Osteocyte (in vitro differentiated cells): ENCODE results near the gene ZNF497. TPM values are rescaled to one million over a fixed set of nuclear protein-coding genes. Genes with fewer than 3 reads are reported as not detected.

ENCODE experiments used
- DNase-seq: peaks from one replicate; pipeline ENCODE4 v3.0.0; 2021; ENCODE audit warnings: mixed read lengths; ENCODE audit not compliant: unreplicated experiment; ENCODE audit errors: extremely low spot score
- H3K27ac Mint-ChIP-seq: one replicate; pipeline ENCODE4 v1.8.0; 2021; ENCODE audit warnings: mild to moderate bottlenecking, mixed read lengths; ENCODE audit not compliant: unreplicated experiment
- H3K27me3 Mint-ChIP-seq: one replicate; pipeline ENCODE4 v1.8.0; 2021; ENCODE audit warnings: mixed read lengths; ENCODE audit not compliant: unreplicated experiment
- H3K36me3 Mint-ChIP-seq: one replicate; pipeline ENCODE4 v1.8.0; 2021; ENCODE audit warnings: mixed read lengths; ENCODE audit not compliant: unreplicated experiment
- H3K4me1 Mint-ChIP-seq: one replicate; pipeline ENCODE4 v1.8.0; 2021; ENCODE audit warnings: mixed read lengths; ENCODE audit not compliant: unreplicated experiment
- H3K4me3 Mint-ChIP-seq: one replicate; pipeline ENCODE4 v1.8.0; 2021; ENCODE audit warnings: mild to moderate bottlenecking, moderate library complexity, mixed read lengths; ENCODE audit not compliant: unreplicated experiment
- H3K9me3 Mint-ChIP-seq: one replicate; pipeline ENCODE4 v1.8.0; 2021; ENCODE audit warnings: mixed read lengths; ENCODE audit not compliant: unreplicated experiment
- CTCF ChIP-seq: fragments of 200-600 bp; sonication (generic); IDR thresholded peaks from 2 replicates; pipeline ENCODE4 v1.5.0; 2021; ENCODE audit warnings: antibody characterized with exemption, mild to moderate bottlenecking, moderate library complexity
- total RNA-seq: library from RNA; stranded (reverse); gene quantifications from 2 replicates; pipeline ENCODE4 v1.2.1, GENCODE V29; 2021

The ZNF497 gene
- total RNA-seq, 1 donor from 2014 or later = 2.7 TPM

- Mint-ChIP-seq H3K27ac (no peak overlapping the region), H3K9me3 (no peaks in the 10 kb centered on the region), H3K4me3 (no peak overlapping the region), H3K36me3 (peaks cover 29% of the 10 kb centered on the region), H3K27me3 (no peaks in the 10 kb centered on the region), H3K4me1 (no peaks in the 10 kb centered on the region)
- DNase-seq = no peak
- no peak for TF ChIP-seq CTCF
These were observed 26.3 kb downstream of the ZNF497 start for GRCh38 chr19:58336216-58336615.

GRCh38 chr19:58335630-58336029 is 26.9 kb downstream of the ZNF497 start:
- no peak for TF ChIP-seq CTCF
- H3K4me1 Mint-ChIP-seq = no peaks in the 10 kb centered on the region
- H3K36me3 Mint-ChIP-seq = peaks cover 28% of the 10 kb centered on the region
- H3K27me3 Mint-ChIP-seq = no peaks in the 10 kb centered on the region
- no peaks in the 10 kb centered on the region for H3K9me3 Mint-ChIP-seq
- no peak overlapping the region for H3K4me3 Mint-ChIP-seq
- no peak overlapping the region for H3K27ac Mint-ChIP-seq
- no peak for DNase-seq

- Mint-ChIP-seq H3K9me3 (no peaks in the 10 kb centered on the region), H3K27me3 (no peaks in the 10 kb centered on the region), H3K36me3 (peaks cover 23% of the 10 kb centered on the region), H3K27ac (no peak overlapping the region), H3K4me3 (no peak overlapping the region), H3K4me1 (no peaks in the 10 kb centered on the region)
- TF ChIP-seq CTCF = no peak
- DNase-seq = no peak
These were observed 27.8 kb downstream of the ZNF497 start for GRCh38 chr19:58334691-58335249.

- Mint-ChIP-seq H3K27ac (no peak overlapping the region), H3K4me1 (no peaks in the 10 kb centered on the region), H3K36me3 (peaks cover 7% of the 10 kb centered on the region), H3K27me3 (no peaks in the 10 kb centered on the region), H3K4me3 (no peak overlapping the region), H3K9me3 (no peaks in the 10 kb centered on the region)
- DNase-seq = no peak
- TF ChIP-seq CTCF = no peak
These were observed 29.9 kb downstream of the ZNF497 start for GRCh38 chr19:58332697-58333096.

GRCh38 chr19:58330458-58330857 is 32.1 kb downstream of the ZNF497 start:
- Mint-ChIP-seq H3K27me3 (no peaks in the 10 kb centered on the region), H3K36me3 (peaks cover 3% of the 10 kb centered on the region), H3K4me1 (no peaks in the 10 kb centered on the region), H3K4me3 (no peak overlapping the region), H3K9me3 (no peaks in the 10 kb centered on the region), H3K27ac (no peak overlapping the region)
- no peak for TF ChIP-seq CTCF
- DNase-seq = no peak
